Adrenal gland (tissue), 12 donors: ENCODE results near the gene ANKS1B. TPM values are rescaled to one million over a fixed set of nuclear protein-coding genes. Genes with fewer than 3 reads are reported as not detected.

Source experiments
- DNase-seq, 7 donors: peaks; one replicate each; pipeline ENCODE4 v3.0.0-alpha.2; 2019 to 2020
- H3K27ac ChIP-seq, 5 donors: fragments of 200-600 bp; sonication (generic) in 4 of 5; 1 replicate in 3 of 5; 2 replicates in 2 of 5; pipeline versions ENCODE4 v1.5.1 to v1.8.0; 2016 to 2020; ENCODE audit warnings: mild to moderate bottlenecking in 1 of 5
- H3K27me3 ChIP-seq: fragments of 200-600 bp; 2 replicates; pipeline ENCODE4 v1.8.0; 2021
- H3K36me3 ChIP-seq, 2 donors: fragments of 200-600 bp; replicated peaks in 1 of 2; 1 replicate in 1 of 2; 2 replicates in 1 of 2; pipeline versions ENCODE4 v1.5.1 to v1.8.0; 2018 to 2022
- H3K4me1 ChIP-seq, 2 donors: fragments of 200-600 bp; replicated peaks in 1 of 2; 1 replicate in 1 of 2; 2 replicates in 1 of 2; pipeline versions ENCODE4 v1.5.1 to v1.8.0; 2018 to 2021
- H3K4me3 ChIP-seq, 4 donors: fragments of 200-600 bp; sonication (generic) in 3 of 4; one replicate each; pipeline ENCODE4 v1.5.1; 2016 to 2018
- H3K9me3 ChIP-seq, 3 donors: fragments of 200-600 bp; sonication (generic) in 1 of 3; replicated peaks in 1 of 3; 1 replicate in 2 of 3; 2 replicates in 1 of 3; pipeline versions ENCODE4 v1.5.1 to v1.8.0; 2016 to 2021
- CTCF ChIP-seq, 6 experiments: fragments of 450-650 bp in 4 of 6; fragments of 200-600 bp in 2 of 6; sonication (generic) in 1 of 6; IDR thresholded peaks; 1 replicate in 5 of 6; 2 replicates in 1 of 6; pipeline versions ENCODE4 v1.5.1 to v1.8.0; 2016 to 2021; ENCODE audit warnings: antibody characterized with exemption in 6 of 6, mild to moderate bottlenecking in 2 of 6, moderate library complexity in 1 of 6
- POLR2A ChIP-seq, 2 donors: fragments of 450-650 bp; IDR thresholded peaks; one replicate each; pipeline ENCODE4 v1.6.1; 2017; ENCODE audit warnings: antibody characterized with exemption in 2 of 2, mild to moderate bottlenecking in 2 of 2, moderate library complexity in 1 of 2
- WGBS, 4 donors: extraction: QIAGEN DNeasy Blood & Tissue Kit in 2 of 4; methylation state at CpG; one replicate each; pipeline versions ENCODE4 v1.1.5 to v1.1.7; 2013 to 2017; 5-methylcytosine and 5-hydroxymethylcytosine counted together
- intact Hi-C, 2 donors: fragments of 100-400 bp; cut with DNase I; formaldehyde crosslinking; loops; one replicate each; pipeline versions ENCODE4 v1.14.1 to v1.15.0; 2022 to 2023
- polyA plus RNA-seq, 3 donors: library from polyadenylated mRNA; stranded (reverse); fragments of 200-250 nt in 2 of 3; fragments of 350-450 nt in 1 of 3; fragmentation: Illumina TruSeq in 1 of 3; extraction: RNeasy Lipid Tissue Mini Kit (QIAGEN cat#74804) in 1 of 3; gene quantifications; one replicate each; pipeline ENCODE4 v1.2.3, GENCODE V29; 2013 to 2014
- total RNA-seq, 9 donors: library from RNA; depleted of rRNA in 4 of 9; stranded (reverse); fragments of >200 nt in 4 of 9; fragments of 120-200 nt in 1 of 9; fragmentation: NEBNext Ultra II Directional in 1 of 9; extraction: Animal tissue kit (Norgen Biotek cat#: 25700) in 1 of 9; gene quantifications; one replicate each; pipeline versions ENCODE4 v1.1.0 to v1.2.4, GENCODE V29; 2013 to 2023
- donor health status: healthy with polysubstance abuse.
- donor health status: Bipolar disorder and iron deficiency.
- donor health status: DM: yes; HTN: yes; CAD: no.
- donor health status: DM: no; HTN: no; CAD: no.
- donor health status: DM: no; HTN: no; CAD: no.
- donor health status: DM: yes; HTN: yes; CAD: no.

Gene ANKS1B
- total and polyA plus RNA-seq, 12 donors: 1.3 to 28.1 (median 8.0) TPM

DNA sequence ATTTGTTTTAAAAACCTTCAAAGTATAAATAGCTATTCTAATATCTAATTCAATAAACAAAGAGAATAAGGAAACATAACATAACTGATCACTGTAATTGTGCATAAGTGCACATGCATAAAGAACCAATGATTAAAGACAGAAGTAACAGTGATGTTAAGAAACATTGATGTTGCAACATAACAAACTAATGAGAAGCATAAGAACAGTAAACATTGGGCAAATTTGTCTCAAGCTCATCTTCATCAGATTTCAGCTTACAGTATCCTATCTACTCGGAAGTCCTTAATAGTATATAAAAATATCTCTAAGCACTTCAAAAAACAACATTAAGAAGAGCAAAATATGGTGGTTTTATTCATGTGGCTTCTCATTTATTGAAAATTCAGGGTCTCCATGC lies 239.6 kb downstream of the ANKS1B start:
- intact Hi-C loops: no loop called here
- no peak for TF ChIP-seq CTCF (IDR thresholded peaks at IDR 0.05)
- TF ChIP-seq POLR2A (IDR thresholded peaks at IDR 0.05): no peak
- no peaks in the 10 kb centered on the region for H3K36me3 ChIP-seq
- H3K27me3 ChIP-seq: no peaks in the 10 kb centered on the region
- H3K4me1 ChIP-seq: no peaks in the 10 kb centered on the region
- 77 to 92% (median 84%) methylated on average over 1 of the region's 1 CpG for WGBS, 4 donors
- peaks cover 0 to 5% (median 0%) of the 10 kb centered on the region in 3 donors for H3K9me3 ChIP-seq
- H3K4me3 ChIP-seq: no peak overlapping the region
- no peak for DNase-seq
- H3K27ac ChIP-seq: no peak overlapping the region

DNA sequence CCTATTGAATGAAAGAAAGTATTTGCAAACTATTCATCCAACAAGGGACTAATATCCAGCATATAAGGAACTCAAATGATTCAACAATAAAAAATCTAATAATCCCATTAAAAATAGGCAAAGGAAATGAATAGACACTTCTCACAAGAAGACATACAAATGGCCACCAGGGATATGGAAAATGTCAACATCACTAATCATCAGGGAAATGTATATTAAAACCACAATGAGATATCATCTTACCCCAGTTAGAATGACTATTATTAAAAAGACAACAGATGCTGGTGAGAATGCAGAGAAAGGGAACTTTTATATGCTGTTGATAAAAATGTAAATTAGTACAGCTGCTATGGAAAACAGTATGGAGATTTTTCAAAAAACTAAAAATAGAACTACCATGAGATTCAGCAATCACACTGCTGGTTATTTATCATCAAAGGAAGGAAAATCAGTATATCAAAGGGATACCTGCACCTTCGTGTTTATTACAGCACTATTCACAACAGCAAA lies 247.9 kb downstream of the ANKS1B start:
- H3K36me3 ChIP-seq: no peaks in the 10 kb centered on the region

DNA sequence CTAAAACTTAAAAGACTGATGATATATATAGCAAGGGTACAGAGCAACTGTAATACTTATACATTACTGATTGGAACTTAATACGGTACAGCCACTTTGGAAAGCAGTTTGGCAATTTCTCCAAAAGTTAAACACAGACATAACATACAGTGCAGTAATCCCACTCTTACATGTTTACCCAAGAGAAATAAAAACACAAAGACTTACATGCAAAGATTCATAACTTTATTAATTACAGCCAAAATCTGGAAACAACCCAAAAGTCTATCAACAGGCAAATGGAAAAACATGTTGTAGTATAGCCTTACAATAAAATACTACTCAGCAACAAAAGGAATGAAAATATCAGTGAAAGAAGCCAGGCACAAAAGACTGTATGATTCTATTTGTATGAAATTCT lies 252.6 kb downstream of the ANKS1B start:
- intact Hi-C loops: no loop called here
- Histone ChIP-seq H3K4me3 (no peak overlapping the region), H3K9me3 (peaks cover 0 to 7% (median 0%) of the 10 kb centered on the region in 3 donors), H3K27me3 (no peaks in the 10 kb centered on the region), H3K27ac (no peak overlapping the region), H3K4me1 (no peaks in the 10 kb centered on the region), H3K36me3 (no peaks in the 10 kb centered on the region)
- TF ChIP-seq POLR2A (IDR thresholded peaks at IDR 0.05): no peak
- no peak for TF ChIP-seq CTCF (IDR thresholded peaks at IDR 0.05)
- DNase-seq: no peak
- 73 to 81% (median 77%) methylated on average over 1 of the region's 1 CpG for WGBS, 4 donors

More for the DNA sequence above, 247.9 kb downstream of the ANKS1B start:
- intact Hi-C loops: no loop called here
- H3K4me3 ChIP-seq: no peak overlapping the region
- H3K27me3 ChIP-seq: no peaks in the 10 kb centered on the region
- no peak for TF ChIP-seq CTCF (IDR thresholded peaks at IDR 0.05)
- no peak for TF ChIP-seq POLR2A (IDR thresholded peaks at IDR 0.05)
- 67 to 87% (median 71%) methylated on average over 1 of the region's 1 CpG for WGBS, 4 donors
- no peak for DNase-seq
- H3K27ac ChIP-seq: no peak overlapping the region
- H3K9me3 ChIP-seq: no peaks in the 10 kb centered on the region
- H3K4me1 ChIP-seq: no peaks in the 10 kb centered on the region

GRCh38 chr12:99722690-99723486 lies 261.8 kb downstream of the ANKS1B start:
- Histone ChIP-seq H3K36me3 (no peaks in the 10 kb centered on the region), H3K27ac (no peak overlapping the region), H3K9me3 (no peaks in the 10 kb centered on the region), H3K4me3 (no peak overlapping the region), H3K27me3 (no peaks in the 10 kb centered on the region), H3K4me1 (no peaks in the 10 kb centered on the region)
- no peak for DNase-seq
- 70 to 92% (median 84%) methylated on average over 8 to 9 of the region's 9 CpGs for WGBS, 4 donors
- intact Hi-C loops: no loop called here
- TF ChIP-seq CTCF (IDR thresholded peaks at IDR 0.05) (no peak), POLR2A (IDR thresholded peaks at IDR 0.05) (no peak)
